B cell (primary cell): ENCODE data around the gene SUMO3. TPM values are rescaled to one million over a fixed set of nuclear protein-coding genes. Genes with fewer than 3 reads are reported as not detected.
A peak's percentile ranks its signal among the peaks of the same experiment; 100 is the strongest.

ENCODE experiments used
- ATAC-seq: fragments of 200-7000 bp; cut with Tn5 transposase; one replicate; pipeline ENCODE4 v1.10.0; 2021; ENCODE audit warnings: low read depth, mild to moderate bottlenecking, moderate number of reproducible peaks, moderate library complexity
- CTCF ChIA-PET: fragments of 350-600 bp; sonication (Branson Sonifier 250); formaldehyde crosslinking; loops from one replicate; lab custom pipeline; 2021; ENCODE audit warnings: antibody characterized with exemption, inconsistent platforms; lab: Charles Lee
- POLR2A ChIA-PET: fragments of 350-600 bp; sonication (Branson Sonifier 250); formaldehyde crosslinking; loops from one replicate; lab custom pipeline; 2021; ENCODE audit warnings: antibody characterized with exemption; lab: Charles Lee
- DNase-seq: peaks from one replicate; pipeline ENCODE4 v3.0.0; 2013
- H2AFZ ChIP-seq: 2 replicates; pipeline ENCODE4 v1.6.1; 2012; ENCODE audit warnings: mild to moderate bottlenecking, low read depth, low read length; ENCODE audit not compliant: insufficient read depth, poor library complexity, severe bottlenecking
- H3K27ac ChIP-seq, 2 donors: 1 replicate in 1 of 2; 2 replicates in 1 of 2; pipeline ENCODE4 v1.5.1; 2012 to 2013; ENCODE audit warnings: low read length in 2 of 2, mild to moderate bottlenecking in 2 of 2, moderate library complexity in 1 of 2
- H3K27me3 ChIP-seq, 4 experiments: fragments of 200-600 bp in 1 of 4; sonication (generic) in 1 of 4; replicated peaks in 1 of 4; 1 replicate in 2 of 4; 2 replicates in 2 of 4; pipeline versions ENCODE4 v1.6.1 to v1.7.0; 2013 to 2016; ENCODE audit warnings: low read length in 3 of 4, mild to moderate bottlenecking in 2 of 4, mixed read lengths in 1 of 4, moderate library complexity in 1 of 4; ENCODE audit not compliant: insufficient read depth in 4 of 4, control insufficient read depth in 3 of 4; ENCODE audit errors: control extremely low read depth in 1 of 4
- H3K36me3 ChIP-seq, 2 experiments: replicated peaks in 1 of 2; 1 replicate in 1 of 2; 2 replicates in 1 of 2; pipeline versions ENCODE4 v1.6.1 to v1.7.1; 2013; ENCODE audit warnings: low read length in 1 of 2; ENCODE audit not compliant: insufficient read depth in 2 of 2, control insufficient read depth in 1 of 2; ENCODE audit errors: control extremely low read depth in 1 of 2, extremely low read depth in 1 of 2
- H3K4me1 ChIP-seq, 2 donors: fragments of 200-600 bp in 1 of 2; sonication (generic) in 1 of 2; 1 replicate in 1 of 2; 2 replicates in 1 of 2; pipeline versions ENCODE4 v1.5.1 to v1.6.1; 2013 to 2017; ENCODE audit warnings: low read length in 2 of 2; ENCODE audit not compliant: control insufficient read depth in 2 of 2, insufficient read depth in 2 of 2
- H3K4me2 ChIP-seq: replicated peaks from 2 replicates; pipeline ENCODE3; 2012; ENCODE audit warnings: mild to moderate bottlenecking, low read depth, low read length; ENCODE audit not compliant: poor library complexity, severe bottlenecking
- H3K4me3 ChIP-seq, 5 experiments: fragments of 200-600 bp in 1 of 5; sonication (generic) in 1 of 5; 1 replicate in 3 of 5; 2 replicates in 2 of 5; pipeline versions ENCODE4 v1.5.1 to v1.7.0; 2011 to 2016; ENCODE audit warnings: low read length in 4 of 5, mild to moderate bottlenecking in 4 of 5, low read depth in 2 of 5, control low read depth in 1 of 5, moderate library complexity in 1 of 5; ENCODE audit not compliant: insufficient read depth in 1 of 5; ENCODE audit errors: control extremely low read depth in 1 of 5, extremely low read depth in 1 of 5
- H3K79me2 ChIP-seq: fragments of 200-600 bp; sonication (generic); one replicate; pipeline ENCODE4 v1.6.0; 2016; ENCODE audit warnings: low read length; ENCODE audit not compliant: control insufficient read depth, insufficient read depth
- H3K9ac ChIP-seq: fragments of 200-600 bp; sonication (generic); 2 replicates; pipeline ENCODE4 v1.6.1; 2017; ENCODE audit warnings: mild to moderate bottlenecking, low read length, moderate library complexity
- H3K9me3 ChIP-seq, 3 donors: one replicate each; pipeline versions ENCODE4 v1.6.1 to v1.7.1; 2013; ENCODE audit warnings: low read length in 2 of 3; ENCODE audit not compliant: control insufficient read depth in 2 of 3, insufficient read depth in 1 of 3; ENCODE audit errors: control extremely low read depth in 1 of 3
- H4K20me1 ChIP-seq: 2 replicates; pipeline ENCODE4 v1.6.0; 2012; ENCODE audit warnings: mild to moderate bottlenecking, low read length; ENCODE audit not compliant: insufficient read depth, control insufficient read depth, poor library complexity, severe bottlenecking
- H3K27ac Mint-ChIP-seq: one replicate; pipeline ENCODE4 v1.8.0; 2021; ENCODE audit warnings: mixed read lengths
- H3K27me3 Mint-ChIP-seq: one replicate; pipeline ENCODE4 v1.8.0; 2021; ENCODE audit warnings: mixed read lengths
- H3K4me1 Mint-ChIP-seq: one replicate; pipeline ENCODE4 v1.8.0; 2021; ENCODE audit warnings: mixed read lengths
- H3K4me3 Mint-ChIP-seq: one replicate; pipeline ENCODE4 v1.8.0; 2021; ENCODE audit warnings: mixed read lengths
- H3K9me3 Mint-ChIP-seq: one replicate; pipeline ENCODE4 v1.8.0; 2022; ENCODE audit warnings: mixed read lengths; ENCODE audit not compliant: insufficient read depth
- EZH2 ChIP-seq: IDR thresholded peaks from 2 replicates; pipeline ENCODE4 v1.6.1; 2012; ENCODE audit warnings: borderline replicate concordance, low read depth, mild to moderate bottlenecking, moderate library complexity, low read length; ENCODE audit not compliant: insufficient read depth, poor library complexity, severe bottlenecking
- WGBS: methylation state at CpG from one replicate; pipeline ENCODE4 v1.1.5; 2013; ENCODE audit warnings: missing lambda C conversion rate; ENCODE audit not compliant: insufficient coverage; 5-methylcytosine and 5-hydroxymethylcytosine counted together
- intact Hi-C: fragments of 100-400 bp; cut with micrococcal nuclease; formaldehyde crosslinking; loops from one replicate; pipeline ENCODE4 v1.10.0; 2022
- polyA plus RNA-seq: library from polyadenylated mRNA; depleted of rRNA; stranded (reverse); fragments of >200 nt; gene quantifications from 2 replicates; pipeline ENCODE4 v1.2.3, GENCODE V29; 2012
- total RNA-seq, 2 donors: library from RNA; stranded (reverse); fragments of 120-200 nt in 1 of 2; gene quantifications; 1 replicate in 1 of 2; 2 replicates in 1 of 2; pipeline versions ENCODE4 v1.2.3 to v1.2.4, GENCODE V29; 2013 to 2022
- TF ChIP-seq, protein P1 (sequence below): fragments of 200-600 bp; IDR thresholded peaks from one replicate; pipeline ENCODE4 v1.8.0; 2022; ENCODE audit warnings: antibody characterized with exemption, mild to moderate bottlenecking

Gene SUMO3
- total and polyA plus RNA-seq, 2 donors (not counting 1 experiment from before 2014, with no cell fraction given): 37.6 to 44.8 TPM

DNA sequence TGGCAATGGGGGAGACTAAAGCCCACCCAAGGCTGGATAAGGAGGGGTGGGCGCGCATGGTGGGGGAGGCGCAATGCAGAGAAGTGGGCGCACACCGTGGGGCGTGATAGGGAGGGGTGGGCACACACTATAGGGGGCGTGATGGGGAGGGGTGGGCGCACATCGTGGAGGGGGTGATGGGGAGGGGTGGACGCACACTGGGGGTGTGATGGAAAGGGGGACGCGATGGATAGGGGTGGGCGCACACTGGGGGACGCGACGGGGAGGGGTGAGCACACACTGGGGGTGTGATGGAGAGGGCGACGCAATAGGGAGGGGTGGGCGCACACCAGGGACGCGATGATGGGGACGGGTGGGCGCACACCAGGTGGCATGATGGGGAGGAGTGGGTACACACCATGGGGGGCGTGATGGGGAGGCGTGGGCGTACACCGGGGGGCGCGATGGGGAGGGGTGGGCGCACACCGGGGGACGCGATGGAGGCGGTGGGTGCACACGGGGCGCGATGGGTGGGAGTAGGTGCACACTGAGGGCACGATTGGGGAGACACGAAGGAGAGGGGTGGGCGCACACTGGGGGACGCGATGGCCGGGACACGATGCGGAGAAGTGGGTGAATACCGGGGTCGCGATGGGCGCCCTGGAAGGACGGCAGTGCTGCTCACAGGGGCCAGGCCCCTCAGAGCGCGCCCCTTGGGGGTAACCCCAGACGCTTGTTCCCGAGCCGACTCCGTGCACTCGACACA lies 929 bp downstream of the SUMO3 start:
- peaks cover 10% of the 10 kb centered on the region for H3K4me1 Mint-ChIP-seq
- CTCF ChIA-PET: interaction anchor here (0.5 to 1.6 kb wide), 3 partner anchors 16 to 124 kb away, joined by 3 to 8 read pairs (median 3); partner anchors contain the start of gene UBE2G2
- no peak for ATAC-seq
- Histone ChIP-seq H3K36me3 (peaks cover 0 to 4% of the 10 kb centered on the region in 2 experiments), H4K20me1 (peaks cover 53% of the 10 kb centered on the region), H3K27me3 (no peaks in the 10 kb centered on the region), H3K4me1 (peaks cover 5 to 16% of the 10 kb centered on the region in 2 donors), H3K79me2 (peaks cover 45% of the 10 kb centered on the region), H3K4me3 (peak overlapping the region in 4 of 5 experiments; percentile 43 to 80 (median 76)), H3K4me2 (peak overlapping the region; percentile 98), H3K9ac (peak overlapping the region; percentile 92), H3K27ac (no peak overlapping the region), H2AFZ (peak overlapping the region; percentile 51), H3K9me3 (peaks cover 0 to 14% (median 2%) of the 10 kb centered on the region in 3 donors)
- peak overlapping the region; percentile 78 for H3K4me3 Mint-ChIP-seq
- POLR2A ChIA-PET: interaction anchor here (0.5 to 1.4 kb wide), 7 partner anchors 10 to 471 kb away, joined by 3 to 12 read pairs (median 4); partner anchors contain the start of genes POFUT2 and UBE2G2
- H3K9me3 Mint-ChIP-seq: no peaks in the 10 kb centered on the region
- DNase-seq: no peak
- H3K27ac Mint-ChIP-seq: peak overlapping the region; percentile 74
- intact Hi-C loops: loop anchor here (1.0 to 10.0 kb wide), 5 partner anchors 16 to 1842 kb away; partner anchors contain the start of genes ADARB1, CFAP410, PKNOX1 and UBE2G2
- H3K27me3 Mint-ChIP-seq: no peaks in the 10 kb centered on the region
- 69% methylated on average over 51 of the region's 57 CpGs for WGBS
- TF ChIP-seq, protein P1, sequence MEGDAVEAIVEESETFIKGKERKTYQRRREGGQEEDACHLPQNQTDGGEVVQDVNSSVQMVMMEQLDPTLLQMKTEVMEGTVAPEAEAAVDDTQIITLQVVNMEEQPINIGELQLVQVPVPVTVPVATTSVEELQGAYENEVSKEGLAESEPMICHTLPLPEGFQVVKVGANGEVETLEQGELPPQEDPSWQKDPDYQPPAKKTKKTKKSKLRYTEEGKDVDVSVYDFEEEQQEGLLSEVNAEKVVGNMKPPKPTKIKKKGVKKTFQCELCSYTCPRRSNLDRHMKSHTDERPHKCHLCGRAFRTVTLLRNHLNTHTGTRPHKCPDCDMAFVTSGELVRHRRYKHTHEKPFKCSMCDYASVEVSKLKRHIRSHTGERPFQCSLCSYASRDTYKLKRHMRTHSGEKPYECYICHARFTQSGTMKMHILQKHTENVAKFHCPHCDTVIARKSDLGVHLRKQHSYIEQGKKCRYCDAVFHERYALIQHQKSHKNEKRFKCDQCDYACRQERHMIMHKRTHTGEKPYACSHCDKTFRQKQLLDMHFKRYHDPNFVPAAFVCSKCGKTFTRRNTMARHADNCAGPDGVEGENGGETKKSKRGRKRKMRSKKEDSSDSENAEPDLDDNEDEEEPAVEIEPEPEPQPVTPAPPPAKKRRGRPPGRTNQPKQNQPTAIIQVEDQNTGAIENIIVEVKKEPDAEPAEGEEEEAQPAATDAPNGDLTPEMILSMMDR: no peak
- no peak for TF ChIP-seq EZH2
